Right renal cortex interstitium (tissue), 3 donors: Measurements from ENCODE around the gene CLIP1. TPM values are rescaled to one million over a fixed set of nuclear protein-coding genes. Genes with fewer than 3 reads are reported as not detected.
A peak's percentile ranks its signal among the peaks of the same experiment; 100 is the strongest.
"Not testable (repeated sequence)": the region's sequence is repeated elsewhere in the genome, so short reads cannot be mapped to it uniquely, and the experiment has no call there.

Source experiments
- DNase-seq, 3 donors: peaks; one replicate each; pipeline ENCODE4 v3.0.0-alpha.2; 2013; ENCODE audit warnings: low read depth in 3 of 3, low spot score in 2 of 3
- polyA plus RNA-seq, 3 donors: library from polyadenylated mRNA; unstranded; fragments of 120-200 nt; gene quantifications; one replicate each; pipeline ENCODE4 v1.2.1, GENCODE V29; 2013; ENCODE audit not compliant: insufficient read length in 3 of 3

The CLIP1 gene
- polyA plus RNA-seq, 3 donors: 41.1 to 43.0 (median 41.9) TPM

DNA sequence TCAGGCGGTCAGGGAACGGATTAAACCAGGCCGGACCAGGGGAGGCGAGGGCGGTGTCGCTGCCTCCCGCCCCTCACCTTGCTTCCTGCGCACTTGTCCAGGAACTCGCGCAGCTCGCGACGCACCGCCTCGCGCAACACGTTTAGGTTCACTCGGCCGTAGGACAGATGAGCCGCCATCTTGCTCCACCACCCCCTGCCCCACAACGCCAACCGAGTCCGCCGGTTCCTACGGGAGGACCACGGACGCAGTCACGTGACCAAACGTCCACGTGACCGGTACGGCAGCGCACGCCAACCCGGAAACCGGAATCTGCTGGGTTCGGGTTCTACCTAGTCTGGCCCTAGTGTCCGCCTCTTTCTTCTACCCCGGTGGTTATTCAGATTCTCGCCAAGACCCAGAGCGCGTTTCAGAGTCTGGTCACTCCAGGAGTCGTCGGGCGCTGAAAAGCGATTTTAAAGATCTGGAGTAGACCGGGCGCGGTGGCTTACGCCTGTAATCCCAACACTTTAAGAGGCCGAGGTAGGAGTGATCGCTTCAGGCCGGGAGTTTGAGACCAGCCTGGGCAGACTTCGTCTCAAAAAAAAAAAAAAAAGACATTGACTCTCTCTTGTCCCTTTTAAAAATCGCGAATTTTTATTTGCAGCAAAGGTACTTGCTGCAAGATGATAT, 156.1 kb downstream of the CLIP1 start, which contains the start of gene VPS33A:
Gene VPS33A (minus strand): TSS at position 265 of the 672 bp plus-strand sequence. CDS start 86 bp downstream, at position 179.
- peak; percentile 93 to 97 (median 96) for DNase-seq

DNA sequence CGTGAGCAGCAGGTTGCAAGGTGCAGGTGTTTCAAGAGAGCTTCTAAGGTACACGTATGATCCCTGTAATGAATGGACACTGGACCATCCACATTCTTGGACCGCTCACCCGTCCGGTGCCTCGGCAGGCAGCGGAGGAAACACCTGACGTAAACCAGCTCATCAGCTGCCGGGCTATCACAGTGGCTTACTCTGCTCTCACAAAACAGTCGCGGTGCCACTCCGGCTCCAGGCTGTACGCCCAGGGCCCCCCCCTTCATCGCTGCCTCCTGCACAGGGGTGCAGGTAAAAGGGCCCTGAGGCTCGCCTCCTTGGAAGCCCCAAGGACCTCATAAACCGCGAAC, 156.6 kb downstream of the CLIP1 start:
- no peak for DNase-seq

DNA sequence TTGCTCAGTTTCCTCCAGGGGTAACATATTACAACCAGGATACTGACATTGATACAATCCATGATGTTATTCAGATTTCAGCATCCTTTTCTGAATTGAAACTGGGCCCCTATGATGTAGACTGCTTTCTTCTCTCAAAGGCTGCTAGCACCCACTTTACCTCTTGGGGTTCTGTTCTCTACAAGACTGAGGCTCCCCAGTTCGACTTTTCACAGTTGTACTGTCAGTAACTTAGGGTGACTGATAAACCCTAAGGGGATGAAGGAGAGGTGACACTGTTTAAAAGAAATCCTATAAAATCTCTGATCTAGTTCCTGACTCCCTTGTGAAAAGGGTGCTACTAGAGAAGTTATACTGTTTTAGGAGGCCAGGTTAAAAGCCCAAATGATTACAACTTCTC, 157.0 kb downstream of the CLIP1 start:
- DNase-seq: no peak

DNA sequence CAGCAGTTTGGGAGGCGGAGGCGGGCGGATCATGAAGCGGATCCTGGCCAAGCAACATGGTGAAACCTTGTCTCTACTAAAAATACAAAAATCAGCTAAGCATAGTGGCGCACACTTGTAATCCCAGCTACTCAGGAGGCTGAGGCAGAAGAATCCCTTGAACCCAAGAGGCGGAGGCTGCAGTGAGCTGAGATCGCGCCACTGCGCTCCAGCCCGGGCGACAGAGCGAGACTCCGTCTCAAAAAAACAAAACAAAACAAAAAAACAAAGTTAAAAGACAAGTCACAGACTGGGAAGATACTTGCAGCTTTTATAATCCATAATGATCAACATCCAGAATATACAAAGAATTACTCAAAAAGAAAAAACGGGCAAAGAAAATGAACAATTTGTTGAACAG, 161.7 kb downstream of the CLIP1 start:
- DNase-seq: not testable (repeated sequence)

DNA sequence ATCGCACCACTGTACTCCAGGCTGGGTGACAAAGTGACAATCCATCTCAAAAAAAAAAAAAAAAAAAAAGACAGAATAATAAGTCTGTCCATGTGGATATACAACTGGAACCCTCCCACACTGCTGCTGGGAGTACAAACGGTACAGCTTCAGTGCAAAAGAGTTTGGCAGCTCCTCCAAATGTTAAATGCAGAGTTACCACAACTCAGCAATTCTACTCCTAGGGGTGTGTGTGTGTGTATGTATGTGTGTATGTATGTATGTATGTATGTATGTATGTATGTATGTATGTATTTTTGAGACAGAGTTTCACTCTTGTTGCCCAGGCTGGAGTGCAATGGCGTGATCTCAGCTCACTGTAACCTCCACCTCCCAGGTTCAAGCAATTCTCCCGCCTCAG, 163.5 kb downstream of the CLIP1 start:
- not testable (repeated sequence) for DNase-seq

DNA sequence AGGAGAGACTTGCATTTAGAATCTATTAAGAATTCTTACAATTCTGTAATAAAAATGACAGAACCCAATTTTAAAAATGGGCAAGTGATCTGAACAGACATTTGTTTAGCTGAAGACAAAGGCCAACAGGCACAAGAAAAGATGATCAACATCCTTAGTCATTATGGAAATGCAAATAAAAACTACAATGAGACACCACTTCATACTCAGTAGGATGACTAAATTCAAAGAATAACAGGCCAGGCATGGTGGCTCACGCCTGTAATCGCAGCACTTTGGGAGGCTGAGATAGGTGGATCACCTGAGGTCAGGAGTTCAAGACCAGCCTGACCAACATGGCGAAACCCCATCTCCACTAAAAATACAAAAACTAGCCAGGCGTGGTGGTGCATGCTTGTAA, 164.0 kb downstream of the CLIP1 start:
- not testable (repeated sequence) for DNase-seq

DNA sequence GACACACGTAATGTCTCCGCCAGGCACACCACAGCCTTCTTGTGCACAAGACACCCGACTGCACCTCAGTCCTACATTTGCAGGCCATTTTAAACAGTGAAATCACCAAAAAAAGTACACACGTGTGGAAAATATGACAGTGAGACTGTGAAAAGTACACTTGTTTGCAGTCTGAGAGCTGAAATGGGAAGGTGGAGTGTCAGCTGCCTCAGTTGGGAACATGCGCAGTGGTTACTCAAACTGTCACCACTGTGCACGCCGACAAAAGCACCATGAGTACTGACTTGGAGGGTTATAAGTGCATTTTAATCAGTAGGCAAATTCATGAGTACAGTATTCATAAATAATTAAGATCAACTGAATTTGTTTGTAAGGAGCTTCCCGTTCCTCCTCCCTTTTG, 171.9 kb downstream of the CLIP1 start:
- no peak for DNase-seq

DNA sequence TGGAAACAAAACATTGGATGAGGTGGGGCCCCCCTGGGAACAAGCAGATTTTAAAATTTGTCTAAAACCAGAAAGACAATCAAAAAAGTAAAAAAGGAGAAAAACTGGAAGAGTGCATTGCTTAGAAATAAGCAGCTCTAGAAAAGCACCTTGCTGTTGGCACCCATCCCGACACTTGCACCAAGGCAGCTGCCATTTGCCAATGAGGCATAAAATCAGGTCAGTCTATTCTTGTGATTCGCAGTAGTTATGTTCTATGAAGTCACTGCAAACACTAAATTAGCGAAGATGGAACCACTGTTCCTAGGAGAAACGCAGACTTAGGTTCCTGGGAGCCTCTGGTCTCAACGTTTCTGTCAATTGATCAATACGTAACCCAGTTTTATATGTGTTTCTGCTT, 172.4 kb downstream of the CLIP1 start:
- no peak for DNase-seq

DNA sequence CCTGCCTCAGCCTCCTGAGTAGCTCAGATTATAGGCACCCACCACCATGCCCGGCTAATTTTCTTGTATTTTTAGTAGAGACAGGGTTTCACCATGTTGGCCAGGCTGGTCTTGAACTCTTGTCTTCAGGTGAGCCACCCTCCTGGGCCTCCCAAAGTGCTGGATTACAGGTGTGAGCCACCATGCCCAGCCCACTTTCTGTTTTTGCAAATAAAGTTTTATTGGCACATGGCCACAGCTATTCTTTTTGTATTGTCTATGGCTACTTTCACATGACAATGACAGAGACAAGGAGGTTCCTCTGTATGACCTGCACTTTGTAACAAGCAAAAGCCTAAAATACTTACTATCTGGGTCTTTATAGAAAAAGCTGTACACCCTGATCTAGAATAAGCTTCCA, 176.9 kb downstream of the CLIP1 start:
- DNase-seq: no peak

DNA sequence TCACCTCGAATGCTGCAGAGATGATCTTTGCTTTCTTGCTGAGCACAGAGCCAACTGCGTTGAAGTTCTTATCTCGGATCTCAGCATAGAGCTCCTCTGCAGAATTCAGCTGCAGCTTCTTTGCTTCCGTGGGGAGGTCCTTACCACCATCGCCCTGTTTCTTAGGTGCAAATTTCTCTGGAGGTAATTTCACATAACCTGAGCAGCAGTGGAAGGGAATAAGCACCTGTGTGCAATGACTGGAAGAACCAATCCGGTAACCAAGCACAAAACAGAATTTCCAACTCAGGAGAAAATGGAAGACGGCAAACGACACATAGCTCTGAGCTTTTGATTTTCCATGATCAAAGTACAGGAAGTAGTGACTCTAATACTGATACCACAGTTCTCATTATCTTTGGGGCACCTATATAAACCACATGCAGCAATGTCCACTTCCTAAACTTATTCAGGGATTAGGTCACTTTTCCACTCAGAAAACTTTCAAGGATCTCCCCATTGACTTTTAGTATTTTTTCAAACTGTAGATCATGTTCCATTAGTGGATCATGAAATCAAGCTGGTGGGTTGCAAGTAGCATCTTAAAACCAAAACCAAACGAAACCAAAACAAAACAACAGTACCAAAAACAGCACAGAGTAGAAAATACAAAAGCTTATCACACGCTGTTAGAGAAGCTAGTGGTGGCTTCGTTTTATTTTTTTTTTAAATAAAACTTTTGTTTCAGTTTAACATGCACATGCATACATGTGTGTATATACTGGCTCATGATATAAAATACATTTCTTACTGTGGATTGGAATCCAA, 177.7 kb downstream of the CLIP1 start:
- no peak for DNase-seq

DNA sequence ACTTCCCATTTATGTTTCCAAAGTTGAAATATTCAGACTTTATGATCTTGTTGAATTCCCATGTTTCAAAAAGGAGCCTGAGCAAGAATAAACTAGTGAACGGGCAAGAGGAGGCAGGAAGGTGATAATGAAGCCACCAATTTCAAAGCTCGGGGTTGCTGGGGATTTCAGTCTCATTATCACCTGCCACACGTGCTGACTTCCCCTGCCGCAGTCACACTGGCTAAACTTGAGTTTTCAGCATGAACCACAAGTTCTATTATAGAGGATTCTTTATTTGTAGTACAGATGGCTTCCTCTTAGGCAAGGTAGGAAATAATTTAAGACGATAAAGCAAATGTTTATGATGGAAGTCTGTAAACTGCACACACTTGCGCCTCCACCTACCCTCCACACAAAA, 178.5 kb downstream of the CLIP1 start:
- no peak for DNase-seq

DNA sequence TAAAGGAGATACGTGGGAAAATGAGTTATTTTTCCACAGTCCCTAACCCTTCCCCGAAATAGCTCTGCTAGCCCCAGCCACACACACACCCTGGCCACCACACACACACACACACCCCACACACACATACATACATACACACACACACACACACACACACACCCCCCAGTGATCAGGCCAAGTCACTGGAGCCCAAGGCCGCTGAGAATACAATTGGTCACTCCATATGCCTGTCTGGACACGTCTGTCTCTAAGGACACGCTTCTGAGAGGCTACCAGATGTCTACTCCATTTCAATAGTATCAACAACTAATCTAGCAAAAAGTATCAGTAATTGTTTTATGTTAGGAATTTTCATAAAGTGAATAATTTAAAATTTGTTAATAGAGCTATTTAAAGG, 183.6 kb downstream of the CLIP1 start:
- DNase-seq: no peak

DNA sequence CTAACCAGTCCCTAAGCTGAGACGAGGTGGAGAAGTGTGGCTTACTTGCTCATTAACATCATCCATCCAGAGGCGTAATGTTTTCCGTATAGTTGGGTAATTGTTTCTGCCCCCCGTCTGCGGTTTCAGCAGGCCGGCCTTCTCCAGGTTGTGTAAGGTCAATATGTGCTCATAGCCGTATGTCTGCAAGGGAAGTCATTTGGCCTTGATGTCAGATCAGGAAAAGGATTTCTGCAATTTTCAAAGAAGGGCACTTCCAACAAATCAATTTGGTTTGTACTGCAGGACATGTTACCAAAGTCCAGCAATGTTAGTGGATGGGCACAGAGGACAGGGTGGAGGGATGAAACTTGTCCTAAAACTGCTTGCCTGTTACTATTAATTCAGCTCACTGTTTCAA, 186.7 kb downstream of the CLIP1 start:
- no peak for DNase-seq

DNA sequence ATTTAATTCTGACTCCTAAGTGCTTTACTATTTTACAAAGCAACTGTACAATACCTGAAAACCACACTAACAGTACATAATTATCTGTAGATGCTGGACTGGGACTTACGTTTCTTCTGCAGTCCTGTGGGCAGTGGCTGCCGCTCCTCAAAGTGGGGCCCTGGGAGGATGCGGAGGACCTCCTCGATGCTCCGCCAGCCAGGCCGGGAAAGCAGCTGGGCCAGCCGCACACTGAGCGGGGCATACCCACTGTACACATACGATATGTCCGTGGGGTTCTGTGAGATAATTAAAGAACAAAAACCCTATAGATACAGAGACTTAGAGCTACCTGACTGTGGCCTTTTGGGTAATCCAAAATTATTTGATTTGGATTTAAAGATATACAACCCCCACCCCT, 189.8 kb downstream of the CLIP1 start:
- no peak for DNase-seq

DNA sequence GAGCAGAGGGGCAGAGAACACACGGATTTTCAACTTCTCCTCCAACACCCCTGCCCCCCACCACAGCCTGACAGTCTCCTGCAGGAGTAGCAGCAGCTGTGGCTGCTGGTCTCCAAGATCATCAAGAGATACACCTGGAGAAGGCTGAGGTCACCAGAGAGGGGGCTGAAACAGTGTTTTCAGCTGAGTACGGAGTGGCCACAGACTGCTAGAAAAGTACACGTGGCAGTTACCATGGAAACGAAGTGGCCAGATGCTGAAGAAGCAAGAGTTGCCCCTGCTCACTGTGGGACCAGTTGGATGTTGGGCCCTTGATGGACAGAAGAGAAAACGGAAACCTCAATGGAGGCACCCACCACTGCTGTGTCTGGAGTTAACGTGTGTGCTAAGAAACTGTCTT, 191.7 kb downstream of the CLIP1 start:
- DNase-seq: no peak

DNA sequence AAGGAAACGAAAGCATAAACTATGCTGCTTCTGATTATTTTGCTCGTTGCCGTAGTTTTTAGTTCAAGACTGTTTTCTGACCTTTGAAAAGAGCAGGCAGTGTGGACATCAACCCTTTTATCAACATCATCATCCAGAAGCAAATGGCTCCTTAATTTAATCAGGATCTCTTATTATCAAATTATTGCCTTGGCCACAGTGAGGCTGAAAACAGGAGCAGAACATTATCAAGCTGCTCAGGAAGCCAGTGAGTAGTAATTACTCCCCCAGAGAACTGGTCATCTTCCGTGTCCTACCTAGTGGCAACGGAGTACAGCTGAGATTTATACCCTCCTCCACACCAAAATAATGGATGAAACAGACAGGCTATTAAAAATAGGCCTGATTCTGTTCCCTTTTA, 194.4 kb downstream of the CLIP1 start:
- no peak for DNase-seq

DNA sequence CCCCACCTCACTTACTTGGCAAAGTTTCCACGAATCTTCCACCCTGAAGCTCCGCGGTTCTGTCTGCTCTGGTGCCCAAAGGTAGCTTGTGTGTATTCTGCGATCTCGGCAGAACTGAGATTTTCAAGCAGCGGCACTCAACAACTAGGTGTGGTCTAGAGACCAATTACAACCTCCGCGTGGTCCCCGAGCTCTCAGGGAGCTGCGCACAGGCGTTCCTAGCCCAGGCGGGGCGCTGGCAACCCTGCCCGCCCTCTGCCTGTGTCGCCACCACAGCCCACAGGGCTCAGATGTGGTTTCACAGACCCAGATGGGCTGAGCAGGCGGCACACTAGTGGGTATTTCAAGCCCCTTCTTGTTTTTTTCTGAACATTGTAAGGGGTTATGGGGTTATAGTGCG, 195.1 kb downstream of the CLIP1 start:
- no peak for DNase-seq

DNA sequence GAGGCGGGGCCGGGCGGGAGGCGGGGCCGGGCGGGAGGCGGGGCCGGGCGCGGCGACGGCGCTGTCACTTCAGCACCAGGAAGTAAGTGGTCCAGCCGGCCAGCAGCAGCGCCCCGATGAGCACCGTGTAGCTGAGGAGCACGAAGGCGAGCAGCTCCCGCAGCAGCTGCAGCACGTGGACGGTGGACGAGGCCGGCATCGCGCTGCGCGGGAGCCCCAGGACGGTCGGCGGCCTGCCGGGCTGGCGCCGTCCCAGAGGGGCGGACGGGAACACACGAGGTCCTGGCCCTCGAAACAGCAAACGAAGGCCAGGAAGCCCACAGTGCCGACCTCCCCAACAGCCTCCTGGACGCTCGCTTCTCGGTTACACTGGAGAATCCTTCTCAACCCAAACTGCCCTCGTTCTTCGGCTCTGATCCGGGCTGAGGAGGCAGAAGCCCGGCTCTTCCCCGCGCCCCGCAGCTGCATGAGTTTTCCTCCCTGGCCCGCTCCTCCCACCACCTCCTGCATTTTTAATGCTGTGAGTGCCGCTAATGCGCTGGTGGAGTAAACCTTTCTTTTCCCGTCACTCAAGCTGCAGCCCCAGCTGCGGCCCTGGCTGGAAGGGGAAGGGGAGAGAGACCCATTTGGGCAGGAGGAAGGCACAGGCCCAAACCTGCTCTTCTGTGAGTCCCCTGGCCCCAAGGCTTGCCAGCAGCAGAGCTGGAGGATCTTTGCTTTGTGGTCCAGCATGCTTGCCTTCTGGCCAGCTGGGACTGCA, 195.9 kb downstream of the CLIP1 start:
- DNase-seq: no peak

DNA sequence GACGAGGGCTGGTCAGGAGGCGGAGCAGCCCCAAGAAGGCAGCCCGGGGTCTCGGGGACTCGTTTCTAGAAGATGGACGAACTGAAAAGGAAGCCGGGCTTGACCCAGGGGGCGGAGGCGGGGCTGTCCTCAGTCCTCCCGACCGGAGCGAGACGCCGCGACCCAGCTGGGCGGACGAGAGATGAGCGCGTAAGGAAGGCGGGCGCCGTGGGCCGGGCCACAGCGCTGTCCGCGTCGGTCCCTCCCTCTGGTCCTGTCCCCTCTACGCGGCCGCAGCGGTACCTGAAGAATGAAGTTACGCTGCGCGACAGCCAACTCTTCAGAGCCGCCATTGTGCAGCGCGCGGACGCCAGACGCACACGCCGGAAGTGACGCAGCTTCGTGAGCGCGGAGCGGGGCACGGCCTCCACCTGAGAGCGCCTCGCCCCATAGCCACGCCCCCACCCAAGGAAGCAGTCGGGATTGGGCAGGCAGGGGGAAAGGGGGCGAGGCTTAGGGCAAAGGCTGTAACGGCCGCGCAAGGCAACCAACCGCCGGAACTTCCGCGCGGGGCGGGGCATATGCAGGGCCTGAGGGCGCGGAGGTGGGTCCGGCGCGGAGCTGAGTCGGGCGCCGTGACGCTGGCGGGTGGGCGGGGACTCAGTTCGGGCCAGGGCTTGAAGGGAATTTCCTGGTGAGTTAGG, 196.6 kb downstream of the CLIP1 start, which contains the start of gene DIABLO:
Gene DIABLO (minus strand): TSS at position 370 of the 683 bp plus-strand sequence. CDS start 38 bp downstream, at position 332.
- peak; percentile 92 to 99 (median 98) for DNase-seq
